ENCODE results near the gene IKZF1.

IKZF1 gene

GRCh38 chr7:50342616-50343114 is 38.1 kb downstream of the IKZF1 start:
- no peak overlapping the region for H3K4me2 ChIP-seq (ENCODE audit: low read length)

GRCh38 chr7:50346545-50347497 is 42.3 kb downstream of the IKZF1 start:
- peaks cover 51% of the 10 kb centered on the region for H3K4me1 ChIP-seq (ENCODE audit: control insufficient read depth, low read length)
- peaks cover 98% of the 10 kb centered on the region for H3K79me2 ChIP-seq (ENCODE audit: control insufficient read depth, low read length)
- H3K4me2 ChIP-seq (ENCODE audit: low read length), result no peak overlapping the region

More at GRCh38 chr7:50342616-50343114, 38.1 kb downstream of the IKZF1 start:
- peaks cover 25% of the 10 kb centered on the region; the same call in 1 of the 2 replicates for H4K20me1 ChIP-seq (ENCODE audit: control insufficient read depth, insufficient read depth, low read depth, low read length)
- H3K4me3 ChIP-seq (ENCODE audit: low read length), result no peak overlapping the region
- peaks cover 49% of the 10 kb centered on the region for H3K4me1 ChIP-seq (ENCODE audit: control insufficient read depth, low read length)
- no peak overlapping the region for H3K27ac ChIP-seq (ENCODE audit: low read depth, low read length)
- no peaks in the 10 kb centered on the region for H3K9me3 ChIP-seq (ENCODE audit: control insufficient read depth, insufficient read depth, low read length)
- peaks cover 97% of the 10 kb centered on the region for H3K36me3 ChIP-seq (ENCODE audit: control insufficient read depth, low read length)
- no peaks in the 10 kb centered on the region for H3K9me2 ChIP-seq (replicated peaks; ENCODE audit: control insufficient read depth, low read length)
- H3F3A ChIP-seq (ENCODE audit: control insufficient read depth, insufficient read depth), result 0 out of 2 replicates have a peak, but pooled peaks cover 5% of the 10 kb centered on the region
- TF ChIP-seq CTCF (IDR thresholded peaks at IDR 0.05; ENCODE audit: low read depth, low read length, poor library complexity, severe bottlenecking) (no peak), EZH2phosphoT487 (IDR thresholded peaks at IDR 0.05; ENCODE audit: borderline replicate concordance, low read length) (no peak)
- peaks cover 98% of the 10 kb centered on the region for H3K79me2 ChIP-seq (ENCODE audit: control insufficient read depth, low read length)
- no peaks in the 10 kb centered on the region for H3K27me3 ChIP-seq (ENCODE audit: control insufficient read depth, low read length)

GRCh38 chr7:50347693-50348092 is 43.2 kb downstream of the IKZF1 start:
- H4K20me1 ChIP-seq (ENCODE audit: control insufficient read depth, insufficient read depth, low read depth, low read length), result peaks cover 14% of the 10 kb centered on the region; the same call in 1 of the 2 replicates
- no peaks in the 10 kb centered on the region for H3K9me3 ChIP-seq (ENCODE audit: control insufficient read depth, insufficient read depth, low read length)
- no peaks in the 10 kb centered on the region for H3K9me2 ChIP-seq (replicated peaks; ENCODE audit: control insufficient read depth, low read length)
- H3K27ac ChIP-seq (ENCODE audit: low read depth, low read length), result no peak overlapping the region
- peaks cover 95% of the 10 kb centered on the region for H3K36me3 ChIP-seq (ENCODE audit: control insufficient read depth, low read length)
- H3K4me1 ChIP-seq (ENCODE audit: control insufficient read depth, low read length), result peaks cover 51% of the 10 kb centered on the region
- TF ChIP-seq EZH2phosphoT487 (IDR thresholded peaks at IDR 0.05; ENCODE audit: borderline replicate concordance, low read length) (no peak), CTCF (IDR thresholded peaks at IDR 0.05; ENCODE audit: low read depth, low read length, poor library complexity, severe bottlenecking) (no peak)
- no peaks in the 10 kb centered on the region for H3F3A ChIP-seq (ENCODE audit: control insufficient read depth, insufficient read depth)
- H3K27me3 ChIP-seq (ENCODE audit: control insufficient read depth, low read length), result no peaks in the 10 kb centered on the region
- H3K79me2 ChIP-seq (ENCODE audit: control insufficient read depth, low read length), result peaks cover 97% of the 10 kb centered on the region
- H3K4me3 ChIP-seq (ENCODE audit: low read length), result no peak overlapping the region
- H3K4me2 ChIP-seq (ENCODE audit: low read length), result no peak overlapping the region

More at GRCh38 chr7:50346545-50347497, 42.3 kb downstream of the IKZF1 start:
- TF ChIP-seq CTCF (IDR thresholded peaks at IDR 0.05; ENCODE audit: low read depth, low read length, poor library complexity, severe bottlenecking) (no peak), EZH2phosphoT487 (IDR thresholded peaks at IDR 0.05; ENCODE audit: borderline replicate concordance, low read length) (no peak)
- 0 out of 2 replicates have a peak, but pooled peaks cover 2% of the 10 kb centered on the region for H3F3A ChIP-seq (ENCODE audit: control insufficient read depth, insufficient read depth)
- H4K20me1 ChIP-seq (ENCODE audit: control insufficient read depth, insufficient read depth, low read depth, low read length), result peaks cover 18% of the 10 kb centered on the region; the same call in 1 of the 2 replicates
- no peak overlapping the region for H3K27ac ChIP-seq (ENCODE audit: low read depth, low read length)
- H3K27me3 ChIP-seq (ENCODE audit: control insufficient read depth, low read length), result no peaks in the 10 kb centered on the region
- H3K36me3 ChIP-seq (ENCODE audit: control insufficient read depth, low read length), result peaks cover 97% of the 10 kb centered on the region
- no peaks in the 10 kb centered on the region for H3K9me2 ChIP-seq (replicated peaks; ENCODE audit: control insufficient read depth, low read length)
- no peak overlapping the region for H3K4me3 ChIP-seq (ENCODE audit: low read length)
- H3K9me3 ChIP-seq (ENCODE audit: control insufficient read depth, insufficient read depth, low read length), result no peaks in the 10 kb centered on the region
